ENCODE data around the gene SARS2. TPM values are rescaled to one million over a fixed set of nuclear protein-coding genes. Genes with fewer than 3 reads are reported as not detected.

The SARS2 gene
- total RNA-seq, 1 experiment from 2014 or later, result 74.7 TPM

- Mint-ChIP-seq H3K4me3 (no peak overlapping the region), H3K27ac (peak overlapping the region; percentile 33), H3K4me1 (peaks cover 11% of the 10 kb centered on the region), H3K9me3 (no peaks in the 10 kb centered on the region), H3K27me3 (ENCODE audit: low read depth) (peaks cover 6% of the 10 kb centered on the region), H3K36me3 (peaks cover 2% of the 10 kb centered on the region)
- no peak for TF ChIP-seq STAT6 (CRISPR knock-in tag; conservative IDR thresholded peaks at IDR 0.05; ENCODE audit: low read depth)
- TF ChIP-seq ZNF423 (CRISPR knock-in tag; IDR thresholded peaks at IDR 0.05), result no peak
- no peak for TF ChIP-seq ZNF425 (CRISPR knock-in tag; conservative IDR thresholded peaks at IDR 0.05)
- TF ChIP-seq NR2C2 (CRISPR knock-in tag; IDR thresholded peaks at IDR 0.05), result no peak
- no peak for TF ChIP-seq ZNF512 (CRISPR knock-in tag; IDR thresholded peaks at IDR 0.05; ENCODE audit: borderline replicate concordance)
- TF ChIP-seq AR (CRISPR knock-in tag; IDR thresholded peaks at IDR 0.05), result no peak
- no peak for TF ChIP-seq CREB1 (CRISPR knock-in tag; IDR thresholded peaks at IDR 0.05)
- TF ChIP-seq TP53 (CRISPR knock-in tag; IDR thresholded peaks at IDR 0.05), result no peak
- TF ChIP-seq PRRX2 (CRISPR knock-in tag; IDR thresholded peaks at IDR 0.05), result no peak
- TF ChIP-seq CTCF (IDR thresholded peaks at IDR 0.05), result peak; percentile 42
- no peak for TF ChIP-seq IRF1 (CRISPR knock-in tag; IDR thresholded peaks at IDR 0.05)
- no peak for TF ChIP-seq USF2 (CRISPR knock-in tag; IDR thresholded peaks at IDR 0.05)
- TF ChIP-seq E2F5 (CRISPR knock-in tag; IDR thresholded peaks at IDR 0.05), result no peak
- no peak for TF ChIP-seq E2F1 (CRISPR knock-in tag; IDR thresholded peaks at IDR 0.05)
- TF ChIP-seq ERG (CRISPR knock-in tag; IDR thresholded peaks at IDR 0.05), result 0 out of 2 replicates have a peak, but pooled peaks have one; percentile 25
- TF ChIP-seq ELF4 (CRISPR knock-in tag; IDR thresholded peaks at IDR 0.05; ENCODE audit: low read depth), result no peak
- DNase-seq (ENCODE audit: low spot score) (peak; percentile 42), ATAC-seq (peak; percentile 41)
- CTCF ChIA-PET, result interaction anchor here (0.9 to 2.5 kb wide), 11 partner anchors 9 to 100 kb away, joined by 3 to 11 read pairs (median 4); partner anchors contain the start of genes FBXO17, MRPS12 and SARS2
- POLR2A ChIA-PET, result no interaction called here
Measured at GRCh38 chr19:38952395-38953165, 22.0 kb upstream of the SARS2 start.

Data from WTC11 (cell line).